ENCODE measurements around the gene SMAD7. TPM values are rescaled to one million over a fixed set of nuclear protein-coding genes. Genes with fewer than 3 reads are reported as not detected.

Gene SMAD7
- total and polyA plus RNA-seq, 9 donors: 9.1 to 16.8 (median 13.2) TPM

GRCh38 chr18:48986851-48987761, 36.3 kb upstream of the SMAD7 start:
- 79% methylated on average over 12 of the region's 20 CpGs for WGBS (ENCODE audit: insufficient coverage)
- DNase-seq: no peak
- H3K4me1 ChIP-seq (ENCODE audit: control insufficient read depth, insufficient read depth, low read length): peaks cover 35% of the 10 kb centered on the region

GRCh38 chr18:48985161-48985560, 34.4 kb upstream of the SMAD7 start:
- Histone ChIP-seq H3K4me1 (ENCODE audit: control insufficient read depth, insufficient read depth, low read length) (peaks cover 23% of the 10 kb centered on the region), H3K27ac (ENCODE audit: low read length) (no peak overlapping the region), H3K9me3 (replicated peaks; ENCODE audit: control insufficient read depth, low read depth, low read length) (no peaks in the 10 kb centered on the region), H3K27me3 (ENCODE audit: control insufficient read depth, insufficient read depth, low read length) (no peaks in the 10 kb centered on the region), H3K4me3 (ENCODE audit: low read length) (no peak overlapping the region), H3K36me3 (ENCODE audit: control insufficient read depth, insufficient read depth, low read length) (no peaks in the 10 kb centered on the region)
- 70% methylated on average over 3 of the region's 3 CpGs for WGBS (ENCODE audit: insufficient coverage)
- DNase-seq: no peak

More at GRCh38 chr18:48986851-48987761, 36.3 kb upstream of the SMAD7 start:
- Histone ChIP-seq H3K4me3 (ENCODE audit: low read length) (no peak overlapping the region), H3K36me3 (ENCODE audit: control insufficient read depth, insufficient read depth, low read length) (no peaks in the 10 kb centered on the region), H3K27ac (ENCODE audit: low read length) (no peak overlapping the region), H3K9me3 (replicated peaks; ENCODE audit: control insufficient read depth, low read depth, low read length) (no peaks in the 10 kb centered on the region), H3K27me3 (ENCODE audit: control insufficient read depth, insufficient read depth, low read length) (peaks cover 2% of the 10 kb centered on the region)

GRCh38 chr18:48983793-48984437, 33.1 kb upstream of the SMAD7 start:
- 70% methylated on average over 5 of the region's 8 CpGs for WGBS (ENCODE audit: insufficient coverage)
- H3K36me3 ChIP-seq (ENCODE audit: control insufficient read depth, insufficient read depth, low read length): no peaks in the 10 kb centered on the region
- peaks cover 12% of the 10 kb centered on the region for H3K4me1 ChIP-seq (ENCODE audit: control insufficient read depth, insufficient read depth, low read length)
- no peak overlapping the region for H3K27ac ChIP-seq (ENCODE audit: low read length)
- H3K27me3 ChIP-seq (ENCODE audit: control insufficient read depth, insufficient read depth, low read length): no peaks in the 10 kb centered on the region
- DNase-seq: no peak
- no peaks in the 10 kb centered on the region for H3K9me3 ChIP-seq (replicated peaks; ENCODE audit: control insufficient read depth, low read depth, low read length)
- no peak overlapping the region for H3K4me3 ChIP-seq (ENCODE audit: low read length)

GRCh38 chr18:48982266-48982665, 31.5 kb upstream of the SMAD7 start:
- Histone ChIP-seq H3K27ac (ENCODE audit: low read length) (no peak overlapping the region), H3K27me3 (ENCODE audit: control insufficient read depth, insufficient read depth, low read length) (peaks cover 4% of the 10 kb centered on the region), H3K4me1 (ENCODE audit: control insufficient read depth, insufficient read depth, low read length) (peaks cover 9% of the 10 kb centered on the region), H3K36me3 (ENCODE audit: control insufficient read depth, insufficient read depth, low read length) (no peaks in the 10 kb centered on the region), H3K9me3 (replicated peaks; ENCODE audit: control insufficient read depth, low read depth, low read length) (no peaks in the 10 kb centered on the region), H3K4me3 (ENCODE audit: low read length) (no peak overlapping the region)
- 52% methylated on average over 4 of the region's 7 CpGs for WGBS (ENCODE audit: insufficient coverage)
- no peak for DNase-seq

GRCh38 chr18:48979944-48980890, 29.5 kb upstream of the SMAD7 start:
- WGBS (ENCODE audit: insufficient coverage): 39% methylated on average over 7 of the region's 11 CpGs
- no peak overlapping the region for H3K4me3 ChIP-seq (ENCODE audit: low read length)
- DNase-seq: no peak
- no peaks in the 10 kb centered on the region for H3K36me3 ChIP-seq (ENCODE audit: control insufficient read depth, insufficient read depth, low read length)
- peaks cover 12% of the 10 kb centered on the region for H3K4me1 ChIP-seq (ENCODE audit: control insufficient read depth, insufficient read depth, low read length)
- no peak overlapping the region for H3K27ac ChIP-seq (ENCODE audit: low read length)
- no peaks in the 10 kb centered on the region for H3K9me3 ChIP-seq (replicated peaks; ENCODE audit: control insufficient read depth, low read depth, low read length)
- H3K27me3 ChIP-seq (ENCODE audit: control insufficient read depth, insufficient read depth, low read length): peaks cover 14% of the 10 kb centered on the region

DNA sequence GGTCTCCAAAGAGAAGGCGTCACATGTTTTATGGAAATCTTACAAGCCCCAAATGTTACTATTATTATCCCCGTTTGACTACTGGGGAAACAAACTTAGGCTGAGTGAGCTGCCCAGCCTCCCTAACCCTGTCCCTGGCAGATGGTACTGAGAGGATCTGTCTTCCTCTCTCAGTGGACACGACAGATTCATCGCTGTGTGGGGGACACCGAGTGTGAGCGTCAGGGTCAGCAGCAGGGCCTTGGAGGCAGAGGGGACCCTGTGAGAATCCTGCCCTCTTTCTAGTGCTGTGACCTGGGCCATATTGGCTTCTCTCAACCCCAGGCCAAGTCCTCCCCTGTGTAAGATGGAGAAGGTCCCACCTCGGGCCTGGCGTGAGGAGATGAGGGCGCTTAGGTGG, 27.1 kb upstream of the SMAD7 start:
- Histone ChIP-seq H3K4me3 (ENCODE audit: low read length) (no peak overlapping the region), H3K36me3 (ENCODE audit: control insufficient read depth, insufficient read depth, low read length) (no peaks in the 10 kb centered on the region), H3K4me1 (ENCODE audit: control insufficient read depth, insufficient read depth, low read length) (peaks cover 21% of the 10 kb centered on the region), H3K9me3 (replicated peaks; ENCODE audit: control insufficient read depth, low read depth, low read length) (no peaks in the 10 kb centered on the region), H3K27me3 (ENCODE audit: control insufficient read depth, insufficient read depth, low read length) (peaks cover 19% of the 10 kb centered on the region), H3K27ac (ENCODE audit: low read length) (no peak overlapping the region)
- DNase-seq: no peak
- 90% methylated on average over 7 of the region's 9 CpGs for WGBS (ENCODE audit: insufficient coverage)

- Histone ChIP-seq H3K36me3 (ENCODE audit: control insufficient read depth, insufficient read depth, low read length) (no peaks in the 10 kb centered on the region), H3K27ac (ENCODE audit: low read length) (peak overlapping the region; percentile 47), H3K27me3 (ENCODE audit: control insufficient read depth, insufficient read depth, low read length) (peaks cover 19% of the 10 kb centered on the region), H3K4me1 (ENCODE audit: control insufficient read depth, insufficient read depth, low read length) (peaks cover 21% of the 10 kb centered on the region), H3K9me3 (replicated peaks; ENCODE audit: control insufficient read depth, low read depth, low read length) (no peaks in the 10 kb centered on the region), H3K4me3 (ENCODE audit: low read length) (peak overlapping the region; percentile 62)
- WGBS (ENCODE audit: insufficient coverage): under 1% methylated on average over 113 of the region's 119 CpGs
- peak; percentile 83 for DNase-seq
Measured at GRCh38 chr18:48975817-48976649, 25.3 kb upstream of the SMAD7 start.

DNA sequence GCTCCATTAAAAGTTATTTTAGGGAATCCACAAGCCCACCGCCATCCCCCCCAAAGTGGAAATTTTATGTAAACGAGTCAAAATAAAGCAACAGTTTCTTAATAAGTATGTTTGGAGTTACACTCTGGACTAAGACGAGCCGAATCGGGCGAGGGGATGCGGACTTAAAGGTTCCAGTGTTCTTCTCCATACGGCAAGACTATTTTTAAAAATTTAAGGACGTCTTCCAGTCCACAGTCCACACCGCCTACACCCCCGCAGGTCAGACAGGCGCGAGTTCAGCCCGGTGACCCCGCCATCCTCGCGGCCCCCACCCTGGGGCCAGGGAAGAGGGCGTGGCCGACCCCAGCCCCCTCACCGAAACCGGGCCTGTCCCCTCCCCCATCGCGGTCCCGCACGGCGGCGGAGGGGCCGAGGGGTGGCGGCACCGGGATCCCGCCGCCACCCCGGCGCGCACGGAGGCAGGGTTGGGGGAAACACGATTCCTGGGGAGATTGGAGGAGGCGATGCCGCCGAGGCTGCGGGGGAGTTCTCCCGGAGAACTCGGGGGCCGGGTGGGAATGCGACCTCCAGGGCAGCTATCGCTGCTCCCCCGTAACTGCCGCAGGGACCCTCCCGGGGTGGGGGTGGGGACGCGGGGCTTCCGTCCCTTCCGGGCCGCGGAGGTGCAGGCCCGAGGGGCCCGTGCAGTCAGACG, 24.5 kb upstream of the SMAD7 start:
- no peaks in the 10 kb centered on the region for H3K36me3 ChIP-seq (ENCODE audit: control insufficient read depth, insufficient read depth, low read length)
- peak overlapping the region; percentile 62 for H3K4me3 ChIP-seq (ENCODE audit: low read length)
- under 1% methylated on average over 35 of the region's 58 CpGs for WGBS (ENCODE audit: insufficient coverage)
- H3K27ac ChIP-seq (ENCODE audit: low read length): peak overlapping the region; percentile 69
- no peak for DNase-seq
- H3K4me1 ChIP-seq (ENCODE audit: control insufficient read depth, insufficient read depth, low read length): peaks cover 18% of the 10 kb centered on the region
- peaks cover 19% of the 10 kb centered on the region for H3K27me3 ChIP-seq (ENCODE audit: control insufficient read depth, insufficient read depth, low read length)
- no peaks in the 10 kb centered on the region for H3K9me3 ChIP-seq (replicated peaks; ENCODE audit: control insufficient read depth, low read depth, low read length)

Data from muscle of leg (tissue), 11 donors.